ENCODE measurements around the gene AP3M1. TPM values are rescaled to one million over a fixed set of nuclear protein-coding genes. Genes with fewer than 3 reads are reported as not detected.

AP3M1 gene
- total RNA-seq, 1 donor from 2014 or later, result 39.1 TPM

GRCh38 chr10:74120911-74121310 is 29.7 kb downstream of the AP3M1 start:
- DNase-seq (ENCODE audit: low read depth), result no peak

- peak; percentile 28 for DNase-seq (ENCODE audit: low read depth)
Measured at GRCh38 chr10:74118804-74119203, 31.8 kb downstream of the AP3M1 start.

DNA sequence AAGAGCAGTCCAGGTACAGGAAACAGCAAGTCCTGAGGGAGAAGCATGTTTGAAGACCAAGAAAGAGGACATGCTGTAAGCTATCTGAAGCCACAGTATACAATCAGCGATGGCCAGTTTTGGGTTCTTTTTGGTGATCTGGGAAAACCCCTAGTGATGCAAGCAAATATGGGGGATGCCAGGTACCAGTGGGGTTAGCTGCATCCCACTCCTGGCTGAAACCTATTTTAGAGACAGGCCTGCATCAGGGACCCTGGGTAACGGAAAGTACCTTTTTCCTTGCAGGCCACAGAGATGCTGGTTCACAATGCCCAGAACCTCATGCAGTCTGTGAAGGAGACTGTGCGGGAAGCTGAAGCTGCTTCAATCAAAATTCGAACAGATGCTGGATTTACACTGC is 32.9 kb downstream of the AP3M1 start:
- DNase-seq (ENCODE audit: low read depth), result no peak

- no peak for DNase-seq (ENCODE audit: low read depth)
Measured at GRCh38 chr10:74114041-74114448, 36.6 kb downstream of the AP3M1 start.

DNA sequence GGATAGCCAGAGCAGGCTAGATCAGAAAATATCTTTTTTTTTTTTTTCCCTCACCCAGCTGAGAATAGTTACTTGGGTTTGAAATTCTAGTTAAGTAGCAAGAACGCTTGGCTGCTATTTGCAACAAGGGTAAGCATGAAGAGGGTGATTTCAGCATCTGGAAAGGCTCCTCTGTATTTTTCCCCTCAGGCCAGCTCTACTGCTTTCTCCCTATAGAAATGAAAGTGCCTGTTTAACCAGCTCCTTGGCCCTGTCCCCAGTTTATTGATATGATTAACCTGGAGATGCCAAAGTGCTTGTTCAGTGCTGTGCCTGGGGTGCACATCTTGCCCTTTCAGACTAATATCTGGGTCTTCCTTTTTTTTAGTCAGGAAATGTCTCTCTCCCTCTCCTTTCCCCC is 37.1 kb downstream of the AP3M1 start:
- DNase-seq (ENCODE audit: low read depth), result no peak

GRCh38 chr10:74111799-74112198 is 38.8 kb downstream of the AP3M1 start:
- no peak for DNase-seq (ENCODE audit: low read depth)

GRCh38 chr10:74110120-74110519 is 40.5 kb downstream of the AP3M1 start:
- DNase-seq (ENCODE audit: low read depth), result no peak

DNA sequence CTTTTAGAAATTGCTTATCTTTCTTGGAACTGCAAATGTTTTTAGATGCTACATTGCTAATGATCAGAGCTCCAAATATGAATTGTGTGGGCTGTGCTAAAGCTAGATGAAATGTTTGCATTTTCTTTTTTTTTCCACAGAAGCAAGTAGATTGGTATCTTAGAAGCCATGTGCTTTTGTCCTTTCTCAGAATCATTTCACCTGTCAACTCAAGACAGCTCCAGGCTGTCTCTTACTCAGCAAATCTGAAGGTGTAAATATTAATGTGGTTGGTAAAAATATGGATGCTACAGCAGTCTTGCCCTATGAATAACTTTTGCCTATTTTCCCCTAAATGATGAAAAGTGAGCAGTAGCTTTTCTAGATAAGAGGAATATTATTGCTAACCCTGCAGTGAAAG is 41.2 kb downstream of the AP3M1 start:
- no peak for DNase-seq (ENCODE audit: low read depth)

GRCh38 chr10:74107391-74107790 is 43.2 kb downstream of the AP3M1 start:
- no peak for DNase-seq (ENCODE audit: low read depth)

- no peak for DNase-seq (ENCODE audit: low read depth)
Measured at GRCh38 chr10:74104996-74105395, 45.6 kb downstream of the AP3M1 start.

DNA sequence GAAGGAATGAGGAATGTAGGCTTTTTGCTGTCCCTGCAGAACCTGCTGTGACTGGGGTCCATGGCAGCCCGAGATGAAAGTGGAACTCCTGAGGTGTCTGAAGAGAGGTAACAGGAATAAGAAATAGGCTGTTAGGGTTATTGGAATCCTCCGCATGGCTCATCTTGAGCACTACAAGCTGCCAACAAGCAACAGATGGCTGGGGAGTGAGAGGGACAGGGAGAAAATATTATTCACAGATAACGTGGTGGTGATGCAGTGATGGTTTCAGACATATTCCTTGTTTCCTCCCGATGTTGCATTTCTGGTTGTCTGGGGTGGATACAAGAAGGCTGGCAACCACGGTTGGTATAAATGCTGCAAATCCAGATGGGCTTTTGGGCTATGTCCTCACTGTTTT is 46.1 kb downstream of the AP3M1 start:
- DNase-seq (ENCODE audit: low read depth), result no peak

DNA sequence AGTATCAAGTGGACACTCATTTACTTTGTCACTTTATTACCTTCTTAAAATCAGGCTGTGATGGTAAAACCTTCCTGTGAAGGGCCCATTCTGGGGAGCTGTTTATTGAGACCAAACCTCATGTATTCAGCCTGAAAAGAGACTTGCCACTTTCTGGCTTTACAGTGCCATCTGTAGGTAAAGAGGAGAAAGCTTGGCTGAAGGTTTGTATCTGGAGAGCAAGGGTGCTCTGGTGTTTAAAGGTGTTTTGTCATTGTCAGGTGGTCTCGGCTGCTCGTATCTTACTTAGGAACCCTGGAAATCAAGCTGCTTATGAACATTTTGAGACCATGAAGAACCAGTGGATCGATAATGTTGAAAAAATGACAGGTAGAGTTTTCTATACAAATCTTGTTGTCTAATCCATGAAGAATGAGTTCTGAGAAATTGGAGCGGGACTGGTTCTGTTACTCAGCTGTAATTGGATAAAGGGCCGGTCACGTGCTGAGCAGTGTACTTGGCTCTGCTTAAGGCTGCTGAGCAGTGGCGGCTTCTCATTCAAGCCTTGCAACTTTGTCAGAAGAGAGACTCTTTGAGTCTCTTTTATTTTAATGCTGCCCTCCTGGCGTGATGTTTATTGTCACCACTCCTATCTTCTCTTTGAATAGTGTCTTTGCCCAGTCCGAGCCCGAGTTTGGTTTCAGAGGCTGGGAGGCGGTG is 46.9 kb downstream of the AP3M1 start:
- peak; percentile 19 for DNase-seq (ENCODE audit: low read depth)

- DNase-seq (ENCODE audit: low read depth), result no peak
Measured at GRCh38 chr10:74099836-74100235, 50.8 kb downstream of the AP3M1 start.

DNA sequence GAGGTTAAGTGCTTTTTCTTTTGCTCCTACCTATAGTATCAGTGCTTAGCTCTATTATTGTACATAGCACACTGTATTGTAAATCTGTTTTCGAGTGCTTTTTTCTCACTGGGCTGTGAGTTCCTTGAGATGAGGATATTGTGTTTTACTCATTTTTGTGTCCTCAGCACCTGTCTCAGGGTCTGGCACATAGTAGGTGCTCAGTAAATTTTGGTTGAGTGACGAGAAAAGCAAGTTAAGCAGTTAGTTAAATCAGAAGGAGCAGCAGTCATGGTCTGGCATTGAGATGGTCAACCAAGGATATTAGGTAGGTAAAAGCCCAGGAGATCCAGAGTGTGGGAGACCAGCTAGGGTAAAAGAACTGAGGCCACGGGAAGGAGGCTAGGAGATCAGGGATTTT is 51.2 kb downstream of the AP3M1 start:
- DNase-seq (ENCODE audit: low read depth), result no peak

- no peak for DNase-seq (ENCODE audit: low read depth)
Measured at GRCh38 chr10:74097776-74098175, 52.9 kb downstream of the AP3M1 start.

GRCh38 chr10:74096777-74097176 is 53.9 kb downstream of the AP3M1 start:
- DNase-seq (ENCODE audit: low read depth), result peak; percentile 48

DNA sequence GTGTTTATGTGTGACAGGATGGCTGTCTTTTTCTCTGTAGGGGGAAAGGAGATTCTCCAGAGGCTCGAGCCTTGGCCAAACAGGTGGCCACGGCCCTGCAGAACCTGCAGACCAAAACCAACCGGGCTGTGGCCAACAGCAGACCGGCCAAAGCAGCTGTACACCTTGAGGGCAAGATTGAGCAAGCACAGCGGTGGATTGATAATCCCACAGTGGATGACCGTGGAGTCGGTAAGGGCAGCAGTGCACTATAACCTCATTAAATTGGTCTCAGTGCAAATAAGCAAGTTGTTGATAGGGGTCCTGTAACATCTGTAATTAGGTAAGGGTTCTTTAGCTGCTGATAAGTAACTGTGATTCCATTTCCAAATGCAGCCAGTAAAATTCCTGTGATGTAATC is 56.4 kb downstream of the AP3M1 start:
- DNase-seq (ENCODE audit: low read depth), result no peak

- no peak for DNase-seq (ENCODE audit: low read depth)
Measured at GRCh38 chr10:74093530-74094164, 57.0 kb downstream of the AP3M1 start.

GRCh38 chr10:74092372-74092771 is 58.3 kb downstream of the AP3M1 start:
- no peak for DNase-seq (ENCODE audit: low read depth)

DNA sequence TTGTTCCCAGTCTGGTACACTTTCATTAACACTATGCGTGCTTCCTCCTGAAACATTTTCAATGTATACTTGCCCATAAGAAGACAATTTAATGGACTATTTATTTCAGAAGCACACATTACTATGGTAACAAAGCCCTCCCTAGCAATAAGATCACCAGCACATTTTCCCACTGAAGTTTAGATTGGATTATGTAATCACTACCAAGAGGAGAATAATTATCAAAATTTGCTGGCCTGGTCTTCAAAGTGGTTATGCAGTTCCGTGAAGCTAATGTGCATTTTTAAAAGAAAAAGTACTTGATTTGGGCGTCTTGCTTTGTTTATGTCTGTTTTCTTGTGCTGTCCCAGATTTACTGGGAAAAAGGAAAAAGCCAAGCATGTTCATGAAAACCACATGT is 61.9 kb downstream of the AP3M1 start:
- DNase-seq (ENCODE audit: low read depth), result no peak

GRCh38 chr10:74086317-74086716 is 64.3 kb downstream of the AP3M1 start:
- DNase-seq (ENCODE audit: low read depth), result no peak

- no peak for DNase-seq (ENCODE audit: low read depth)
Measured at GRCh38 chr10:74084955-74085354, 65.7 kb downstream of the AP3M1 start.

GRCh38 chr10:74083304-74083703 is 67.3 kb downstream of the AP3M1 start:
- DNase-seq (ENCODE audit: low read depth), result no peak
